ENCODE data around the gene DAG1.

DAG1 gene

DNA sequence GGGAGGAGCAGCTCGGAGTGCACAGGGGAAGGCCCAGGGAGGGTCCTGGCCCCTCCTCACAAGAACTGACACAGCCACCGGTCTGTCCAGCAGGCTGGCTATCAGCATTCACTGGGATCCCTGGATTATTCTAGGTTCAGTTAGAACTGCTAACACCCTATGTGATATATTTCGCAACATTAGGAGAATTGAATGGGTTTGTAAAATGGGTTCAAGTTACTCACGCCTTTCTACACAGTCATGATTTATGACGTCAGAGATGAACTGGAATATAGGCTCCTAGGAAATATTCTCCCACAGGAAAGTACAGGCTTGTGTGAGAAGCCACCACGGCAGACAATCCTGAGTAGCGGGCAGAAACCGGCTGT, 83.2 kb downstream of the DAG1 start:
- Mint-ChIP-seq H3K9me3 (no peaks in the 10 kb centered on the region), H3K27me3 (peaks cover 32% of the 10 kb centered on the region), H3K4me1 (peaks cover 21% of the 10 kb centered on the region), H3K27ac (no peak overlapping the region), H3K4me3 (peak overlapping the region; percentile 92)
- ATAC-seq = no peak
- DNase-seq = no peak

DNA sequence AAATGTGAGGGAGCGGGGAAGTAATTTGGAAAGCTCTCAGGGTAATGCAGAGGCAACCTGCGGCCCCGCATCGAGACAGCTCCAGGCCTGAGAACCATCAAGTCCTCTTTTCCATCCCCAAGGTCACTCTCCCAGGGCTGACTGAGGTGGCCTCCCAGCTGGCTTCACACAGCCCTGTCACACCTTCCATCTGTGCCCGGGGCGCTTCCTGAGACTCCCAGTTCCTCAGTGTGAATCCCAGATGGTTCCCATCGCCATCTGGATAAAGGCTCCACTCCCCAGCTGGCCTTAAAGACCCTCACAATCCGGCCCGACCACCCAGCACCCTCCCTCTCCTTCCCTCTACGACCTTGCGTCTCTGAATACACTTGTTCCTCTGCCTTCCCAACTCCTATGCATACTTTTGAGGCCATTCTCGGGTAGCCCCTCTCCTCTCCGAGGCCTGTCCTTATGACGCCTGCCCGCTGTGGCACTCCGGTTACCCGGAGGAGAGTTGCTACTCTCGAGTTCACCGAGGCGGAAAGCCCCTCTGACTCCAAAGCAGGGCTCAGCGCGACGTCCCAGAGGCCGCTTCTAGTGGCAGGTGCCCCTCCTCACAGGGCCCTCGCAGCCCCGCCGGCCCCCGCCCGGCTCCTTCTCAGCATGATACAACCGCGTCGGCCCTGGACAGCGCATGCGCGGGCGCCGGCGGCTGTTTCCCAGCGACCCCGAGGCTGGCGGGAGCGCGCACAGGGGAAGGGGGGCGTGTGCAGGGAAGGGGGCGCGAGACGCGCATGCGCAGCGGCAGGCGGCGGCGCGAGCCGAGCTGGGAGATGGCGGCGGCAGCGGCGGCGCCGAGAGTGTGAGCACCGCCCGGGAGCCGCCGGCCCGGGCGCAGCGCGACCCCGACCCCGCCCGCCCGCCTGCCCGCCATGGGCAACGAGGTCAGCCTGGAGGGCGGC, 83.9 kb downstream of the DAG1 start, which contains the start of gene BSN:
Gene BSN (plus strand): TSS at position 786 of the 941 bp plus-strand sequence. CDS start 126 bp downstream, at position 912.
- Mint-ChIP-seq H3K4me1 (peaks cover 21% of the 10 kb centered on the region), H3K27me3 (peaks cover 39% of the 10 kb centered on the region), H3K9me3 (no peaks in the 10 kb centered on the region), H3K27ac (peak within 1 kb of the TSS; percentile 13 to 88), H3K4me3 (peak within 1 kb of the TSS; percentile 92)
- DNase-seq (peak; percentile 93 to 94), ATAC-seq (peak; percentile 93)

GRCh38 chr3:49554633-49555265, 84.7 kb downstream of the DAG1 start:
- Mint-ChIP-seq H3K27me3 (peaks cover 46% of the 10 kb centered on the region), H3K27ac (no peak overlapping the region), H3K9me3 (no peaks in the 10 kb centered on the region), H3K4me1 (peaks cover 21% of the 10 kb centered on the region), H3K4me3 (peak overlapping the region; percentile 53 to 71)
- DNase-seq (no peak), ATAC-seq (peak; percentile 76)

DNA sequence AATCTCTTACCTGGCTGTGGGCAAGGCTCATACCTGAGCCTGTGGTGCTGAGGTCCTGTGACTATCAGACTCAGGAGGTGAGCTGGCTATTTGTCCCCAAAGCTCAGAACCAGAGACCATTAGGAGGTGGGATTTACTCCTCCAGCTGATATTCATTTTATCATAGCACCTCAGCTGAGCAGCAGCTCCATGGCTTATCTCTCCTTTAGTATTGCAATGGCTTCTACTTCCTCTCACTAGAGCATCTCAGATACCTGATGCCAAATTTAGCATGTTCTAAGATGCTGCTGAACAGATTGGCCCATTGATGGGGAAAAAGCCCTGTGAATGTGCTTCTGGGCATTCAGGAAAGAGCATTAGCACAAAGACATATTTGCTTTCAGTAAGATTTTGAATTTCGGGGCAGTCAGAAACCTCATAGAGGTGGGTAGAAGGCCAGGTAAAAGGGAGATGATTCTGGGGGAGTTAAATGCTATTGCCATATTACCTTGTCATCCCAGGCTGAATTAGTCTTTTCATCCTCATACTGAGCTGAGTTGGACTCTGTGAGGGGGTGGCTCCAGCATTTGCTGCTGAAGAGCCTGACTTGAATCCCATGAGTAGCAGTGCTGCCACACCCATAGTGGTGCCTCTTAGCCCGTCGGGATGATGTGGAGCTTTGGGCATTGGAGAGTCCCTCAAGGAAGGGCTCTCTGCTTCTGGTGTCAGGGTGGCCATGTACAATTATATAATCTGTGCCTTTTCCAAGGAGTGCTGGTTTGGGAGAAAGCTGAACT, 86.6 kb downstream of the DAG1 start:
- no peaks in the 10 kb centered on the region for H3K9me3 Mint-ChIP-seq

GRCh38 chr3:49563040-49563578, 93.0 kb downstream of the DAG1 start:
- peaks cover 32% of the 10 kb centered on the region for H3K27me3 Mint-ChIP-seq
- no peaks in the 10 kb centered on the region for H3K4me1 Mint-ChIP-seq
- H3K27ac Mint-ChIP-seq = no peak overlapping the region
- no peak overlapping the region for H3K4me3 Mint-ChIP-seq
- H3K9me3 Mint-ChIP-seq = no peaks in the 10 kb centered on the region
- no peak for DNase-seq
- ATAC-seq = no peak

More for the DNA sequence above, 86.6 kb downstream of the DAG1 start:
- ATAC-seq (no peak), DNase-seq (no peak)
- H3K27me3 Mint-ChIP-seq = peaks cover 54% of the 10 kb centered on the region
- no peak overlapping the region for H3K4me3 Mint-ChIP-seq
- no peak overlapping the region for H3K27ac Mint-ChIP-seq
- H3K4me1 Mint-ChIP-seq = peaks cover 21% of the 10 kb centered on the region

GRCh38 chr3:49563766-49564165, 93.7 kb downstream of the DAG1 start:
- H3K27ac Mint-ChIP-seq = peak overlapping the region in 1 of 2 donors; percentile 69
- no peaks in the 10 kb centered on the region for H3K4me1 Mint-ChIP-seq
- H3K27me3 Mint-ChIP-seq = peaks cover 25% of the 10 kb centered on the region
- H3K9me3 Mint-ChIP-seq = no peaks in the 10 kb centered on the region
- DNase-seq (no peak), ATAC-seq (no peak)
- no peak overlapping the region for H3K4me3 Mint-ChIP-seq

- ATAC-seq (no peak), DNase-seq (no peak)
- Mint-ChIP-seq H3K4me3 (no peak overlapping the region), H3K4me1 (no peaks in the 10 kb centered on the region), H3K27me3 (peaks cover 8% of the 10 kb centered on the region), H3K27ac (no peak overlapping the region), H3K9me3 (no peaks in the 10 kb centered on the region)
Measured at GRCh38 chr3:49566312-49566711, 96.2 kb downstream of the DAG1 start.

DNA sequence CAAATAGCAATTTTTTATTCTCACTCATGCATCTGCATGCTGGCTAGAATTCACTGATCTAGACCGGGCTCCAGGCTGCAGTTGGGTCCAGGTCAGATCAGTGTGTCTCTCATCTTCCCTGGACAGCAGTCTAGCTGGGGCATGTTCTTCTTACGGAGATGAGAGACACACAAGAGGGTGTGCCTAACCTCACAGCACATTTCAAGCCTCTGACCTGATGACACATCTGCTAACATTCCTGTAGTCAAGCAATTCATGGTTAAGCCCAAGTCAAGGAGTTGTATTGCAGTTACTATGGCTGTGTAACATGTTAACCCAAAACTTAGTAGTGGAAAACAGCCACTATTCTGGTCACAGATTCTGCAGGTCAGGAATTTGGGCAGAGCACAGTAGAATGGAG, 97.3 kb downstream of the DAG1 start:
- Mint-ChIP-seq H3K4me1 (no peaks in the 10 kb centered on the region), H3K4me3 (no peak overlapping the region), H3K27me3 (peaks cover 1% of the 10 kb centered on the region), H3K27ac (peak overlapping the region in 1 of 2 donors; percentile 38), H3K9me3 (no peaks in the 10 kb centered on the region)
- ATAC-seq (no peak), DNase-seq (no peak)

DNA sequence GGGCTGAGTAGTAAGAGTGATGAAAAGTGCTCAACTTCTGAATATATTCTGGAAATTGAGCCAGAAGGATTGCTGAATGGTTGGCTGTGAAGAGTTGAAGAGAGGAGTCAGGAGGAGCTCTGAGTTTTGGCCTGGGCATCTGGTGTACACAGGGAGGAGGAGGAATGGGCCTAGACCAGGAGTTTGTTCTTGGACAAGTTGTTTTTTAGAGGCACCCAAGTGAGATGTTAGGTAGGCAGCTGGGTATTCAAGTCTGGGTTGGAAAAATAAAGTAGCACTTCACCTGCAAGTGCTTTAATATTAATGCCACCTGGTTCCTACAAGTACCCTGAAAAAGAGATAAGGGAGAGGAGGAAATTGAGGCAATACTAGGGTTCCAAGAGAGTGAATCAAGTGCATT, 98.9 kb downstream of the DAG1 start:
- Mint-ChIP-seq H3K27ac (no peak overlapping the region), H3K4me1 (no peaks in the 10 kb centered on the region), H3K9me3 (no peaks in the 10 kb centered on the region), H3K4me3 (no peak overlapping the region), H3K27me3 (no peaks in the 10 kb centered on the region)
- DNase-seq (no peak), ATAC-seq (no peak)

DNA sequence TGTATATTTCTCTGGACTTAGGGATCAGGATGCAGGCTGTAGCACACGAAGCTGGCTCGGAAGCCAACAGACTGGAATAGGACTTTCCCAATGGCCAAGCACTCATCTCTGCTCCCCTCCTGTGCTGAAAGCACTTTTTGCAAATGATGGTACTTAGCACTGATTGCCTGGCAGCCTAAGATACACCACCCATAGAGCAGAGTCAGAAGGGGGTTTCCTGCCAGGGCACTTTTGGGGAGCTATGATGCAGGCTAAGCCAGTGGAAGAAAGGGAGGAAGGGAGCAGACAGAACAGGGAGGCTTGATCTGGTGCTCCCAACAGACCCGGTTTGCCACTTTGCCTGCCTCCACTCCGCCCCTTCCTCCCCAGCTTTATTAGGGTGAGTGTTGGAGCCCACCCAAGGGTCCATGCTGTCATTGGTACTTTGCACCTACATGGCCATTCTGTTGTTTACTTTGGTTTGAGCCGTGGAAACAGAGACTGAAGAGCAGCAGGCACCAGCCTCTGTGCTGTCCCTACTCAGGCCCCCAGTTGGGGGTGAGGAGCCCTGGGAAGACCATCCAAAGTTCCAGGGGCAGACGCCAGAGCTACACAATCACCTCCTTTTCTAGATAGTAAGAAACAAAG, 100.1 kb downstream of the DAG1 start:
- no peak overlapping the region for H3K27ac Mint-ChIP-seq
- DNase-seq (no peak), ATAC-seq (no peak)
- H3K4me3 Mint-ChIP-seq = no peak overlapping the region
- no peaks in the 10 kb centered on the region for H3K27me3 Mint-ChIP-seq
- H3K4me1 Mint-ChIP-seq = no peaks in the 10 kb centered on the region
- no peaks in the 10 kb centered on the region for H3K9me3 Mint-ChIP-seq

GRCh38 chr3:49582177-49582576, 112.1 kb downstream of the DAG1 start:
- Mint-ChIP-seq H3K4me3 (no peak overlapping the region), H3K4me1 (no peaks in the 10 kb centered on the region), H3K9me3 (no peaks in the 10 kb centered on the region), H3K27me3 (no peaks in the 10 kb centered on the region), H3K27ac (no peak overlapping the region)
- DNase-seq = no peak
- ATAC-seq = no peak
